Posterior vena cava (tissue), 2 donors: Measurements from ENCODE around the gene HSD17B7. TPM values are rescaled to one million over a fixed set of nuclear protein-coding genes. Genes with fewer than 3 reads are reported as not detected.

Experiments
- DNase-seq: peaks from one replicate; pipeline ENCODE4 v3.0.0-alpha.2; 2020; ENCODE audit warnings: low spot score
- intact Hi-C, 2 donors: fragments of 100-400 bp; cut with DNase I; formaldehyde crosslinking; loops; one replicate each; pipeline versions ENCODE4 v1.14.1 to v1.14.2; 2022 to 2023
- total RNA-seq, 2 donors: library from RNA; stranded (reverse); fragmentation: NEBNext Ultra II Directional; extraction: Animal tissue kit (Norgen Biotek cat#: 25700); gene quantifications; one replicate each; pipeline ENCODE4 v1.2.1, GENCODE V29; 2021
- donor health status: DM: yes; HTN: yes; CAD: no.
- donor health status: DM: yes; HTN: yes; CAD: no.

Gene HSD17B7
- total RNA-seq, 2 donors from 2014 or later: 4.0 to 5.5 TPM

- peak; percentile 90 for DNase-seq
- intact Hi-C loops: loop anchor here in 1 of 2 donors (10.0 kb wide), 1 partner anchor 327 kb away; no protein-coding TSS in a partner anchor
These were observed 57.4 kb downstream of the HSD17B7 start for GRCh38 chr1:162847839-162848453.

GRCh38 chr1:162849711-162850110 lies 59.2 kb downstream of the HSD17B7 start:
- DNase-seq: no peak
- intact Hi-C loops: loop anchor here (5.0 to 10.0 kb wide), 4 partner anchors 215 to 465 kb away; partner anchors contain the start of gene RGS4 (in 1 of the 2)

- intact Hi-C loops: loop anchor here (5.0 to 10.0 kb wide), 3 partner anchors 213 to 463 kb away; partner anchors contain the start of gene RGS4 (in 1 of the 2)
- DNase-seq: no peak
These were observed 60.8 kb downstream of the HSD17B7 start for GRCh38 chr1:162851341-162851740.

- DNase-seq: no peak
- intact Hi-C loops: loop anchor here (5.0 to 10.0 kb wide), 3 partner anchors 210 to 460 kb away; partner anchors contain the start of gene RGS4 (in 1 of the 2)
These were observed 63.9 kb downstream of the HSD17B7 start for GRCh38 chr1:162854245-162854882.

- intact Hi-C loops: loop anchor here (10.0 kb wide), 2 partner anchors 209 to 459 kb away; partner anchors contain the start of gene RGS4 (in 1 of the 2)
These were observed 65.1 kb downstream of the HSD17B7 start for GRCh38 chr1:162855461-162856150.

GRCh38 chr1:162856260-162856659 lies 65.8 kb downstream of the HSD17B7 start:
- no peak for DNase-seq
- intact Hi-C loops: loop anchor here (10.0 kb wide), 2 partner anchors 209 to 459 kb away; partner anchors contain the start of gene RGS4 (in 1 of the 2)

More at GRCh38 chr1:162855461-162856150, 65.1 kb downstream of the HSD17B7 start:
- DNase-seq: no peak

GRCh38 chr1:162857850-162858249 lies 67.3 kb downstream of the HSD17B7 start:
- no peak for DNase-seq
- intact Hi-C loops: loop anchor here (10.0 kb wide), 2 partner anchors 207 to 457 kb away; partner anchors contain the start of gene RGS4 (in 1 of the 2)

GRCh38 chr1:162859191-162859590 lies 68.7 kb downstream of the HSD17B7 start:
- intact Hi-C loops: loop anchor here (10.0 kb wide), 2 partner anchors 206 to 456 kb away; partner anchors contain the start of gene RGS4 (in 1 of the 2)

GRCh38 chr1:162861101-162861500 lies 70.6 kb downstream of the HSD17B7 start, which contains the start of gene CCDC190:
Gene CCDC190 (minus strand): TSS chr1:162861175. CDS start chr1:162859646, 1,529 bp downstream.
- intact Hi-C loops: no loop called here
- no peak for DNase-seq

More at GRCh38 chr1:162859191-162859590, 68.7 kb downstream of the HSD17B7 start:
- DNase-seq: no peak

- no peak for DNase-seq
- intact Hi-C loops: no loop called here
These were observed 71.1 kb downstream of the HSD17B7 start for GRCh38 chr1:162861625-162862024.

Other genes starting within 250 kb of the HSD17B7 start
- gene UAP1, start 229.0 kb upstream of the HSD17B7 start, total RNA-seq: 100 to 1,000 TPM; 106 to 115 TPM
- 100 to 1,000 TPM; 116 to 138 TPM for gene DDR2, start 158.2 kb upstream of the HSD17B7 start, total RNA-seq
- under 1 TPM; 0.19 to 0.37 TPM for gene CCDC190, start 70.5 kb downstream of the HSD17B7 start, total RNA-seq